SK-N-SH (cell line): ENCODE data around the gene CATSPERE. TPM values are rescaled to one million over a fixed set of nuclear protein-coding genes. Genes with fewer than 3 reads are reported as not detected.

Experiments
- CTCF ChIA-PET: fragments of 300-600, 350-600 bp; formaldehyde crosslinking; extraction: SDS; loops from one replicate; lab custom pipeline; 2021; lab: Yijun Ruan, JAX
- POLR2A ChIA-PET: fragments of 350-600 bp; sonication (Branson Sonifier 250); formaldehyde crosslinking; extraction: SDS; loops from one replicate; lab custom pipeline; 2020; ENCODE audit warnings: antibody characterized with exemption, inconsistent platforms; lab: Yijun Ruan, JAX
- DNase-seq: peaks from one replicate; pipeline ENCODE4 v3.0.0; 2012
- H2AFZ ChIP-seq: fragments of 200-600 bp; sonication (generic); 2 replicates; pipeline ENCODE4 v1.8.1; 2016; ENCODE audit warnings: antibody characterized with exemption, mild to moderate bottlenecking, low read depth
- H3F3A ChIP-seq: fragments of 200-600 bp; sonication (generic); replicated peaks from 2 replicates; pipeline ENCODE3; 2016; ENCODE audit warnings: antibody characterized with exemption, mild to moderate bottlenecking; ENCODE audit not compliant: insufficient read depth
- H3K27ac ChIP-seq, 2 experiments: fragments of 200-500 bp in 1 of 2; fragments of 200-600 bp in 1 of 2; sonication (Bioruptor generic) in 1 of 2; sonication (generic), shearing (Covaris generic) in 1 of 2; 2 replicates each; pipeline versions ENCODE4 v1.5.1 to v1.6.1; 2014 to 2016; ENCODE audit warnings: low read depth in 2 of 2, inconsistent platforms in 1 of 2, low read length in 1 of 2, mild to moderate bottlenecking in 1 of 2, mixed read lengths in 1 of 2
- H3K27me3 ChIP-seq: fragments of 200-600 bp; sonication (generic), shearing (Covaris generic); 2 replicates; pipeline ENCODE4 v1.6.1; 2016; ENCODE audit warnings: mixed run types; ENCODE audit not compliant: insufficient read depth
- H3K36me3 ChIP-seq, 2 experiments: fragments of 200-500 bp in 1 of 2; fragments of 200-600 bp in 1 of 2; sonication (Bioruptor generic) in 1 of 2; sonication (generic) in 1 of 2; replicated peaks in 1 of 2; 2 replicates each; pipeline versions ENCODE3 to v1.5.1; 2014 to 2016; ENCODE audit warnings: low read length in 1 of 2, mild to moderate bottlenecking in 1 of 2; ENCODE audit not compliant: insufficient read depth in 2 of 2, control insufficient read depth in 1 of 2
- H3K4me1 ChIP-seq, 2 experiments: fragments of 200-500 bp in 1 of 2; fragments of 200-600 bp in 1 of 2; sonication (Bioruptor generic) in 1 of 2; sonication (generic), shearing (Covaris generic) in 1 of 2; 2 replicates each; pipeline versions ENCODE4 v1.5.1 to v1.6.1; 2014 to 2016; ENCODE audit warnings: low read depth in 1 of 2, low read length in 1 of 2, mixed run types in 1 of 2; ENCODE audit not compliant: insufficient read depth in 2 of 2, control insufficient read depth in 1 of 2
- H3K4me2 ChIP-seq: fragments of 200-600 bp; sonication (generic), shearing (Covaris generic); 2 replicates; pipeline ENCODE4 v1.6.1; 2017; ENCODE audit warnings: mixed run types
- H3K4me3 ChIP-seq, 2 experiments: fragments of 200-500 bp in 1 of 2; fragments of 200-600 bp in 1 of 2; sonication (Bioruptor generic) in 1 of 2; sonication (generic), shearing (Covaris generic) in 1 of 2; 2 replicates each; pipeline versions ENCODE4 v1.5.1 to v1.8.1; 2014 to 2016; ENCODE audit warnings: low read depth in 2 of 2, inconsistent platforms in 1 of 2, low read length in 1 of 2, mild to moderate bottlenecking in 1 of 2, mixed read lengths in 1 of 2, moderate library complexity in 1 of 2
- H3K79me2 ChIP-seq: fragments of 200-600 bp; sonication (generic); 2 replicates; pipeline ENCODE4 v1.8.1; 2017; ENCODE audit warnings: mild to moderate bottlenecking; ENCODE audit not compliant: insufficient read depth
- H3K9ac ChIP-seq: fragments of 200-600 bp; sonication (generic); 2 replicates; pipeline ENCODE4 v1.6.1; 2017; ENCODE audit warnings: mixed run types
- H3K9me2 ChIP-seq: fragments of 200-600 bp; sonication (generic); 2 replicates; pipeline ENCODE4 v1.6.1; 2017; ENCODE audit warnings: mixed run types
- H3K9me3 ChIP-seq: fragments of 200-600 bp; sonication (generic); 2 replicates; pipeline ENCODE4 v1.6.1; 2017; ENCODE audit warnings: mixed run types, mild to moderate bottlenecking, moderate library complexity
- H4K20me1 ChIP-seq: fragments of 200-600 bp; sonication (generic); 2 replicates; pipeline ENCODE4 v1.6.1; 2017; ENCODE audit warnings: mild to moderate bottlenecking, mixed run types; ENCODE audit not compliant: insufficient read depth
- CHD2 ChIP-seq: fragments of 150-350 bp; IDR thresholded peaks from 2 replicates; pipeline ENCODE4 v1.6.1; 2018; ENCODE audit warnings: low read length; ENCODE audit not compliant: partially characterized antibody
- ELF1 ChIP-seq: IDR thresholded peaks from 2 replicates; pipeline ENCODE4 v1.4.0; 2012
- FOSL2 ChIP-seq: IDR thresholded peaks from 2 replicates; pipeline ENCODE4 v1.4.0; 2012; ENCODE audit warnings: low read depth, mild to moderate bottlenecking, moderate library complexity, borderline replicate concordance
- FOXJ3 ChIP-seq: sonication (generic); formaldehyde crosslinking; IDR thresholded peaks from 2 replicates; pipeline ENCODE4 v1.5.1; 2020; ENCODE audit warnings: mild to moderate bottlenecking, missing genetic modification reagents
- GABPA ChIP-seq: IDR thresholded peaks from 2 replicates; pipeline ENCODE4 v1.4.0; 2012; ENCODE audit warnings: low read depth, mild to moderate bottlenecking
- JUND ChIP-seq: IDR thresholded peaks from 2 replicates; pipeline ENCODE4 v1.4.0; 2012
- MAX ChIP-seq: IDR thresholded peaks from 2 replicates; pipeline ENCODE4 v1.4.0; 2012; ENCODE audit warnings: low read depth
- MEF2A ChIP-seq: IDR thresholded peaks from 2 replicates; pipeline ENCODE4 v1.4.0; 2012; ENCODE audit warnings: low read depth, borderline replicate concordance
- NRF1 ChIP-seq: IDR thresholded peaks from 2 replicates; pipeline ENCODE4 v1.6.1; 2012; ENCODE audit warnings: low read depth, mild to moderate bottlenecking, low read length
- POLR2AphosphoS5 ChIP-seq: IDR thresholded peaks from 2 replicates; pipeline ENCODE4 v1.6.1; 2012; ENCODE audit warnings: low read depth, low read length
- SIN3A ChIP-seq: IDR thresholded peaks from 2 replicates; pipeline ENCODE4 v1.6.1; 2012; ENCODE audit warnings: low read depth, mild to moderate bottlenecking, low read length, moderate library complexity, borderline replicate concordance
- SMC3 ChIP-seq: IDR thresholded peaks from 2 replicates; pipeline ENCODE4 v1.6.1; 2012; ENCODE audit warnings: low read depth, low read length, improper control_type of control experiment
- TCF12 ChIP-seq: IDR thresholded peaks from 2 replicates; pipeline ENCODE4 v1.4.0; 2012
- TEAD4 ChIP-seq: IDR thresholded peaks from 2 replicates; pipeline ENCODE4 v1.4.0; 2012; ENCODE audit warnings: mild to moderate bottlenecking, borderline replicate concordance; ENCODE audit not compliant: insufficient read depth
- USF1 ChIP-seq: IDR thresholded peaks from 2 replicates; pipeline ENCODE4 v1.4.0; 2012; ENCODE audit warnings: low read depth, borderline replicate concordance
- YY1 ChIP-seq: IDR thresholded peaks from 2 replicates; pipeline ENCODE4 v1.4.0; 2012; ENCODE audit warnings: low read depth, mild to moderate bottlenecking
- ZBTB33 ChIP-seq: IDR thresholded peaks from 2 replicates; pipeline ENCODE4 v1.4.0; 2012; ENCODE audit warnings: low read depth, borderline replicate concordance
- WGBS: methylation state at CpG from one replicate; pipeline ENCODE4 v1.1.6; 2017; ENCODE audit warnings: low lambda C conversion rate; 5-methylcytosine and 5-hydroxymethylcytosine counted together
- polyA plus RNA-seq, 3 experiments: library from polyadenylated mRNA; depleted of rRNA; stranded (reverse); fragments of >200 nt; gene quantifications; 2 replicates each; pipeline ENCODE4 v1.2.3, GENCODE V29; 2012
- TF ChIP-seq, protein P1 (sequence below): fragments of 150-350 bp; IDR thresholded peaks from 2 replicates; pipeline ENCODE4 v1.6.1; 2016; ENCODE audit warnings: mild to moderate bottlenecking, low read depth, low read length
- TF ChIP-seq, protein P2 (sequence below): fragments of 200-600 bp; sonication (generic); IDR thresholded peaks from 2 replicates; pipeline ENCODE4 v1.6.1; 2017; ENCODE audit warnings: antibody characterized with exemption, mild to moderate bottlenecking, moderate library complexity
- TF ChIP-seq, protein P3 (sequence below): IDR thresholded peaks from 2 replicates; pipeline ENCODE4 v1.6.1; 2012; ENCODE audit warnings: mild to moderate bottlenecking, low read depth, low read length, moderate library complexity
- TF ChIP-seq, protein P4 (sequence below): fragments of 150-350 bp; IDR thresholded peaks from 2 replicates; pipeline ENCODE4 v1.6.1; 2017; ENCODE audit warnings: antibody characterized with exemption, low read length, low read depth, borderline replicate concordance

Gene CATSPERE
- polyA plus RNA-seq, 1 of the 3 experiments (the other 2 are of a cell fraction): 0.30 TPM

DNA sequence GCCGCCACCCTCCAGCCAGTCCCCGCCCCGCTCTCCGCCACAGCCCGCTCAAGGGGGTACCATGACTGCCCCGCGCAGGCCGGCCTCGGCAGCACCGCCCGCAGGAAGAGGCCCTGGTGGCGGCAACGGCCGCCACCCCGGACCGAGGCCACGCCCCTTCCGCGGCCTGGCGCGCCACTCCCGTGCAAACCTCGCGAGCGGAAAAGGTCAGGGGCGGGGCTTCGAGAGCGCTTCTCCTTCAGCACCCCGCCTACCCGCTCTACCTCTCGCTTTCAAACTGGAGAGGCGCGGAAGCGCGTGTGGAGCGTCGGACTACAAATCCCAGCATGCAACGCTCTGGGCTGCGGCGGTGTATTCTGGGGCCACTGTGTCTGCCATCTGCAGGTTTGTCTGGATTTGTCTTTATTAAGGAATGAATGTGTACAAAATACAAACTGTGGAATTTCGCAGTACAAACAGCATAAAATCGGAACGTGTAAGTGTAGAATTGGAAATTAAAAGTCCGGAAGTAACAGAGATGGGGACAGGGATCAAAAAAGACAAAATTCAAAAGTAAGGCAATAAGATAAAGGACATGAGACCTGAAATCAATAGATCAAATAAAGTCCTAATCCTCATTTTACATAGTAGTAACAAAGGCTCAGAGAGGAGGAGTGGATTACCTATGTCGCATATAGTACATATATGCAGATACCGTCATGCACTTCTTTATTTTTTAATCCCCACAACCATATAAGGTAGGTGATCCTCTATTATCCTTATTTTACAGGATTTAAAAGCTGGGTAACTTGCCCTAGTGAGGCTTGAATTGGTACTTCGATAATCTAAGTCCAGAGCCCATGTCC lies 8.9 kb upstream of the CATSPERE start:
- no peaks in the 10 kb centered on the region for H3K9me2 ChIP-seq
- peak overlapping the region; percentile 84 to 97; a peak in 3 of 4 replicates for H3K4me3 ChIP-seq
- ChIA-PET CTCF (no interaction called here), POLR2A (interaction anchor here (1.6 kb wide), 1 partner anchor 1197 kb away, joined by 5 read pairs; the partner anchor contains the start of genes CEP170 and SDCCAG8)
- H3K79me2 ChIP-seq: peaks cover 44% of the 10 kb centered on the region
- H3K9me3 ChIP-seq: no peaks in the 10 kb centered on the region
- H3F3A ChIP-seq: peaks cover 9% of the 10 kb centered on the region
- H2AFZ ChIP-seq: peak overlapping the region; percentile 91
- H3K9ac ChIP-seq: peak overlapping the region; percentile 50
- H4K20me1 ChIP-seq: peaks cover 5% of the 10 kb centered on the region; the same call in 1 of the 2 replicates
- H3K27ac ChIP-seq: peak overlapping the region; percentile 92 to 94
- H3K4me1 ChIP-seq: peaks cover 26 to 36% of the 10 kb centered on the region in 2 experiments; a peak in 3 of 4 replicates
- WGBS: 8% methylated on average over 17 of the region's 47 CpGs
- H3K27me3 ChIP-seq: no peaks in the 10 kb centered on the region
- H3K36me3 ChIP-seq: peaks cover 15 to 29% of the 10 kb centered on the region in 2 experiments
- DNase-seq: peak; percentile 99
- H3K4me2 ChIP-seq: peak overlapping the region; percentile 89
- TF ChIP-seq MEF2A (no peak), JUND (no peak), FOXJ3 (CRISPR knock-in tag) (no peak), MAX (no peak; the same call in 1 of the 2 replicates), GABPA (peak; percentile 51), SMC3 (peak; percentile 11; the same call in 1 of the 2 replicates), TEAD4 (no peak), CHD2 (peak; percentile 98), TCF12 (peak; percentile 18; the same call in 1 of the 2 replicates), NRF1 (peak; percentile 66), ZBTB33 (peak; percentile 94), YY1 (peak; percentile 61; the same call in 1 of the 2 replicates), POLR2AphosphoS5 (peak; percentile 16; the same call in 1 of the 2 replicates), FOSL2 (no peak), USF1 (no peak), SIN3A (peak; percentile 48; the same call in 1 of the 2 replicates), ELF1 (peak; percentile 85)
- TF ChIP-seq, protein P1, sequence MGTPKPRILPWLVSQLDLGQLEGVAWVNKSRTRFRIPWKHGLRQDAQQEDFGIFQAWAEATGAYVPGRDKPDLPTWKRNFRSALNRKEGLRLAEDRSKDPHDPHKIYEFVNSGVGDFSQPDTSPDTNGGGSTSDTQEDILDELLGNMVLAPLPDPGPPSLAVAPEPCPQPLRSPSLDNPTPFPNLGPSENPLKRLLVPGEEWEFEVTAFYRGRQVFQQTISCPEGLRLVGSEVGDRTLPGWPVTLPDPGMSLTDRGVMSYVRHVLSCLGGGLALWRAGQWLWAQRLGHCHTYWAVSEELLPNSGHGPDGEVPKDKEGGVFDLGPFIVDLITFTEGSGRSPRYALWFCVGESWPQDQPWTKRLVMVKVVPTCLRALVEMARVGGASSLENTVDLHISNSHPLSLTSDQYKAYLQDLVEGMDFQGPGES: no peak
- TF ChIP-seq, protein P2, sequence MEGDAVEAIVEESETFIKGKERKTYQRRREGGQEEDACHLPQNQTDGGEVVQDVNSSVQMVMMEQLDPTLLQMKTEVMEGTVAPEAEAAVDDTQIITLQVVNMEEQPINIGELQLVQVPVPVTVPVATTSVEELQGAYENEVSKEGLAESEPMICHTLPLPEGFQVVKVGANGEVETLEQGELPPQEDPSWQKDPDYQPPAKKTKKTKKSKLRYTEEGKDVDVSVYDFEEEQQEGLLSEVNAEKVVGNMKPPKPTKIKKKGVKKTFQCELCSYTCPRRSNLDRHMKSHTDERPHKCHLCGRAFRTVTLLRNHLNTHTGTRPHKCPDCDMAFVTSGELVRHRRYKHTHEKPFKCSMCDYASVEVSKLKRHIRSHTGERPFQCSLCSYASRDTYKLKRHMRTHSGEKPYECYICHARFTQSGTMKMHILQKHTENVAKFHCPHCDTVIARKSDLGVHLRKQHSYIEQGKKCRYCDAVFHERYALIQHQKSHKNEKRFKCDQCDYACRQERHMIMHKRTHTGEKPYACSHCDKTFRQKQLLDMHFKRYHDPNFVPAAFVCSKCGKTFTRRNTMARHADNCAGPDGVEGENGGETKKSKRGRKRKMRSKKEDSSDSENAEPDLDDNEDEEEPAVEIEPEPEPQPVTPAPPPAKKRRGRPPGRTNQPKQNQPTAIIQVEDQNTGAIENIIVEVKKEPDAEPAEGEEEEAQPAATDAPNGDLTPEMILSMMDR: peak; percentile 58
- TF ChIP-seq, protein P3, sequence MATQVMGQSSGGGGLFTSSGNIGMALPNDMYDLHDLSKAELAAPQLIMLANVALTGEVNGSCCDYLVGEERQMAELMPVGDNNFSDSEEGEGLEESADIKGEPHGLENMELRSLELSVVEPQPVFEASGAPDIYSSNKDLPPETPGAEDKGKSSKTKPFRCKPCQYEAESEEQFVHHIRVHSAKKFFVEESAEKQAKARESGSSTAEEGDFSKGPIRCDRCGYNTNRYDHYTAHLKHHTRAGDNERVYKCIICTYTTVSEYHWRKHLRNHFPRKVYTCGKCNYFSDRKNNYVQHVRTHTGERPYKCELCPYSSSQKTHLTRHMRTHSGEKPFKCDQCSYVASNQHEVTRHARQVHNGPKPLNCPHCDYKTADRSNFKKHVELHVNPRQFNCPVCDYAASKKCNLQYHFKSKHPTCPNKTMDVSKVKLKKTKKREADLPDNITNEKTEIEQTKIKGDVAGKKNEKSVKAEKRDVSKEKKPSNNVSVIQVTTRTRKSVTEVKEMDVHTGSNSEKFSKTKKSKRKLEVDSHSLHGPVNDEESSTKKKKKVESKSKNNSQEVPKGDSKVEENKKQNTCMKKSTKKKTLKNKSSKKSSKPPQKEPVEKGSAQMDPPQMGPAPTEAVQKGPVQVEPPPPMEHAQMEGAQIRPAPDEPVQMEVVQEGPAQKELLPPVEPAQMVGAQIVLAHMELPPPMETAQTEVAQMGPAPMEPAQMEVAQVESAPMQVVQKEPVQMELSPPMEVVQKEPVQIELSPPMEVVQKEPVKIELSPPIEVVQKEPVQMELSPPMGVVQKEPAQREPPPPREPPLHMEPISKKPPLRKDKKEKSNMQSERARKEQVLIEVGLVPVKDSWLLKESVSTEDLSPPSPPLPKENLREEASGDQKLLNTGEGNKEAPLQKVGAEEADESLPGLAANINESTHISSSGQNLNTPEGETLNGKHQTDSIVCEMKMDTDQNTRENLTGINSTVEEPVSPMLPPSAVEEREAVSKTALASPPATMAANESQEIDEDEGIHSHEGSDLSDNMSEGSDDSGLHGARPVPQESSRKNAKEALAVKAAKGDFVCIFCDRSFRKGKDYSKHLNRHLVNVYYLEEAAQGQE: no peak
- TF ChIP-seq, protein P4, sequence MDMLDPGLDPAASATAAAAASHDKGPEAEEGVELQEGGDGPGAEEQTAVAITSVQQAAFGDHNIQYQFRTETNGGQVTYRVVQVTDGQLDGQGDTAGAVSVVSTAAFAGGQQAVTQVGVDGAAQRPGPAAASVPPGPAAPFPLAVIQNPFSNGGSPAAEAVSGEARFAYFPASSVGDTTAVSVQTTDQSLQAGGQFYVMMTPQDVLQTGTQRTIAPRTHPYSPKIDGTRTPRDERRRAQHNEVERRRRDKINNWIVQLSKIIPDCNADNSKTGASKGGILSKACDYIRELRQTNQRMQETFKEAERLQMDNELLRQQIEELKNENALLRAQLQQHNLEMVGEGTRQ: 0 out of 2 replicates have a peak, but pooled peaks have one; percentile 13
